GM10248 (cell line): ENCODE measurements around the gene PHACTR1.

Experiments used
- CTCF ChIA-PET: fragments of 300-600 bp; sonication (Branson Sonifier 250); formaldehyde crosslinking; extraction: SDS; loops from one replicate; lab custom pipeline; 2021; ENCODE audit warnings: antibody characterized with exemption; lab: Yijun Ruan, JAX
- POLR2A ChIA-PET: fragments of 350-650 bp; sonication (Branson Sonifier 250); formaldehyde crosslinking; extraction: SDS; loops from one replicate; lab custom pipeline; 2020; ENCODE audit warnings: antibody characterized with exemption; lab: Yijun Ruan, JAX
- DNase-seq: peaks from one replicate; pipeline ENCODE4 v3.0.0; 2012; ENCODE audit errors: extremely low spot score
- CTCF ChIP-seq: IDR thresholded peaks from 2 replicates; pipeline ENCODE4 v1.5.1; 2012; ENCODE audit warnings: mild to moderate bottlenecking, low read depth; ENCODE audit errors: extremely low read depth, missing control alignments, control extremely low read depth

The PHACTR1 gene

GRCh38 chr6:13237318-13237717, 520.8 kb downstream of the PHACTR1 start:
- CTCF ChIA-PET: no interaction called here
- POLR2A ChIA-PET: no interaction called here
- no peak for TF ChIP-seq CTCF
- DNase-seq: no peak

GRCh38 chr6:13238017-13238416, 521.5 kb downstream of the PHACTR1 start:
- ChIA-PET POLR2A (no interaction called here), CTCF (interaction anchor here (2.3 kb wide), 1 partner anchor 9 kb away, joined by 11 read pairs; no protein-coding TSS in a partner anchor)
- no peak for TF ChIP-seq CTCF
- DNase-seq: no peak

GRCh38 chr6:13238640-13239216, 522.2 kb downstream of the PHACTR1 start:
- POLR2A ChIA-PET: no interaction called here
- CTCF ChIA-PET: interaction anchor here (2.3 to 2.8 kb wide), 2 partner anchors 9 to 12 kb away, joined by 9 to 11 read pairs; no protein-coding TSS in a partner anchor

GRCh38 chr6:13239530-13240455, 523.2 kb downstream of the PHACTR1 start:
- ChIA-PET CTCF (interaction anchor here (0.9 to 2.8 kb wide), 5 partner anchors 7 to 19 kb away, joined by 3 to 11 read pairs (median 5); no protein-coding TSS in a partner anchor), POLR2A (interaction anchor here (0.5 kb wide), 1 partner anchor 48 kb away, joined by 10 read pairs; no protein-coding TSS in a partner anchor)
- DNase-seq: no peak
- no peak for TF ChIP-seq CTCF

More at GRCh38 chr6:13238640-13239216, 522.2 kb downstream of the PHACTR1 start:
- no peak for DNase-seq
- no peak for TF ChIP-seq CTCF

- peak; percentile 25 for DNase-seq
- POLR2A ChIA-PET: no interaction called here
- CTCF ChIA-PET: interaction anchor here (1.2 to 2.8 kb wide), 3 partner anchors 9 to 39 kb away, joined by 3 to 9 read pairs (median 5); no protein-coding TSS in a partner anchor
- no peak for TF ChIP-seq CTCF
Measured at GRCh38 chr6:13241364-13241763, 524.8 kb downstream of the PHACTR1 start.

- no peak for TF ChIP-seq CTCF
- ChIA-PET CTCF (interaction anchor here (1.0 to 2.0 kb wide), 2 partner anchors 13 to 17 kb away, joined by 3 to 7 read pairs; no protein-coding TSS in a partner anchor), POLR2A (no interaction called here)
- no peak for DNase-seq
Measured at GRCh38 chr6:13242178-13242577, 525.6 kb downstream of the PHACTR1 start.
